Activated gamma-delta T cell (primary cell): ENCODE measurements around the gene KCTD5.
"Not testable (repeated sequence)": the region's sequence is repeated elsewhere in the genome, so short reads cannot be mapped to it uniquely, and the experiment has no call there.

Experiments used
- DNase-seq: peaks from one replicate; lab custom pipeline; 2025; lab: John Stamatoyannopoulos, UW

Gene KCTD5

DNA sequence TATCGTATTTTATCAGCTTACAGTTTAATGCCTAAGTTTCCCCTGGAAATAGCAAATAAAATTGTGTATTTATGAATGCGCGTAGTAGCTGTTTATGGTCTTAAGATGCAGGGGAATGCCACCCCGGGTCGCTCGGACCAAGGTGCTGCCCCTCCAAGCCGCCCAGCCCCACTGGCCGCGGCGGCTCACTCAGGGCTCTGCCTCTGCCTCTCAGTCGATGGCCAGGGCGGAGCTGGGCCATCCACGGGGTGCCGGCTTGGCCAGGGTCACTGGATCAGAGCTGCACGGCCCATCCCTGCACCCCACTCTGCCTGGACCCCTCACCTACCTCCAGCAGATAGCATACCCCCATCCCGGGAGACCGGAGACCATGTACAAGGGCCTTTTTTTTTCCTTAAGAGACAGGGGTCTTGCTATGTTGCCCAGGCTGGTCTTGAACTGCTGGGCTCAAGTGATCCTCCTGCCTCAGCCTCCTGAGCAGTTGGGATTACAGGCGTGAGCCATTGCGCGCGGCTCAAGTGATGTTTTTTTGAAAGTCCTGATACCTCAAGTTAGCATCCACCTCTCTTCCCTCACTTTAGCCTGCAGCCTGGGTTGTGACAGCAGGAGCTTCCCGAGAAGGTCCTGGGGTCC lies 26.7 kb downstream of the KCTD5 start:
- DNase-seq: no peak

DNA sequence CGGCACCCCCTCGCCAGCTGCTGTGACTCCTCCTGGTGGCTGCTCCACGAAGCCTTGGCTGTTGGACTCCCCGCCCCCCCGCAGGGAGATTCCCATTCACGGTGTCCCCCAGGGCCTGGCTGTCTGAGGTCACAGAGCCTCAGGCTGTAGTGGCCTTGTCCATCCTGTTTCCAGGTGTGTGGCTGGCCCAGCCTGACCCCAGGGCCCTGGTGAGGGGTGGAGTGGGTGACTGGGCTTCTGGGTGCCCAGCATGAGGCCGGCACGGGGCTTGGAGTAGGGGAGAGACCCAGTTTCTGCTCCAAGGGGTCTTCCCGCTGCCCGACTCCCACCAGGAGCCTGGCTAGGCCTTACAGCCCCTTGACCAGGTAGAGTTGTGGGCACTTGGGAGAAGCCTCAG lies 27.3 kb downstream of the KCTD5 start:
- DNase-seq: no peak

DNA sequence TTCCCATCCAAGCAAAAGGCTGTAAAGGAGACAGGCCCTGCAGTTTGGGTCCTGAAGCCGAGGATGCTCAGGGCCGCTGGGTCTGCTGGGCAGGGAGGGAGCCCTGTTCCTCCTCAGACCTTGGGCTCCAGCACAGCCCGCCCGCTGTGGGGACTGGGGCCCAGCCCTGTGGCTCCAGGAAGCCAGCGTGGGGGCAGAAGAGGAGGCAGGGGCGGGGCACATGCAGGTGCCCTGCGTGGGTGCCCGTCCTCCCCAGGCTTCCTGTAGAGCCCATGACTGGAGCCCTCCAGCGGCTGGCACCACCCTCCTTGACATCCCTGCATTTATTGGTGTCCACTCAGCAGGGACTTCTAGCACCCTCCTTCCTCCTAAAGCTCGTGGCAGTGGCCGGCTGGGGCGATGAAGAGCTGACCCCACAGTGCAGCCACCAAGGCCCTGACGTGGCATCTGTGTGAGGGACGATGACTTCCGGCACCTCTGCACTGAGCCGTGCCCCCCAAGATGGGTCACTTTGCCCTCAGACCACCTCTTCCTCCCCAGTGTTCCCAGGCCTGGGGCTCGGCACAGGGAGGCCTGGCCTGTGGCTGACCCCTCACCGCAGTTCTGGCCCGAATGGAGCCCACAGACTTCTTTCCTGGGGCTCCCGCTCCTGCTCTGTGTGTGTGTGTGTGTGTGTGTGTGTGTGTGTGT lies 27.8 kb downstream of the KCTD5 start:
- DNase-seq: no peak

DNA sequence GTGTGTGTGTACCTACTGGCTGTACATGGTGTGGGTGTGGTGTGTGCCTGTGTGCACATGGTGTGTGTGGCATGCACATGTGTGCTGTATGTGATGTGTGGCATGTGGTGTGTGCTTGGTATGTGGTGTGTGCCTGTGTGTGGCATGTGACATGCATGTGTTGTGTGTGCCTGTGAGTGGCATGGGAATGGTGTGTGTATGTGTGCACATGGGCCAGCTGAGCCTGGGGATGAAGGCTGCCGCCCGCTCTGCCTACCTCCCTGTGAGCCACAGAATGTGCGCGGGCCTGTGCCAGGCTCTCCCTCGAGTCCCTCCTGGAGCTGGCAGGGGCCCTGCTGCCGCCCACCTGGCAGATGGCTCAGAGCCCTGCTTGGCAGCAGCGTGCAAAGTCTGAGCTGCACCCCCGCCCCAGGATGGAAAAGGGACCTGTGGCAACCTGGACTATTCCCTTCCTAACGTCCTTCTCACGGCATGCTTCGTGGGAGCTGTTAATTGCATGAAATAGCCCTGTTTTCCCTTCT lies 28.4 kb downstream of the KCTD5 start:
- no peak for DNase-seq

DNA sequence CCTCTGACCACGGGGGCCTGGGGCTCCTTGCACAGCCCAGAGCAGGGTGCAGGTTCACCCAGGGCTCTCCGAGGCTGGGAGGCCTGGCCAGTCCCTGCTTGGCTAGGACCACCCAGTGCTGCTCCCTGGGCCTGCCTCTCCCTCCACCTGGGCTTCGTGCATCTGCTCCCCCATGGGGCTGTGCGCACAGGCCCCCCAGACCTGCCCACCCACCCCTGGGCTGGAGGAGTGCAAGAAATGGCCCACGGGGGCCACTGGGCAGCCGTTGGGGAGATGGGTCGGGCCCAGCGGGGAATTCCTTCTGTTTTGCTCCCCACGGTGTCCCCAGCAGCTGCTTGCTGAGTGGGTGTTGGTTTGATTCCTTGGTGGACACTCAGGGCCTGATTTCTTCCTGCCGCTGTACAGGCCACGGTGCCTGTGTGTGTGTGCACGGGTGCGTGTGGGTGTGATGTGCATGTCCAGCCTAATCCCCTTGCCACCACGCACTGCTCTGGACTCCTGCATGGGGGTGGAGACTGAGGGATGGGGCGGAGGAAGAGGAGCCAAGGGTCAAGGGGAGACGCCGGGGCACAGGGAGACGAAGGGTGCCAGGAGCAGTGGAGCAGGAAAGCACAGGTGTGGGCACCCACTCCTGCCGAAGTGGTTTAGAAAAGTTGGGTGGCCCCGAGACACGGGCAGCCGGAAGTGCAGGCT lies 29.2 kb downstream of the KCTD5 start:
- DNase-seq: no peak

DNA sequence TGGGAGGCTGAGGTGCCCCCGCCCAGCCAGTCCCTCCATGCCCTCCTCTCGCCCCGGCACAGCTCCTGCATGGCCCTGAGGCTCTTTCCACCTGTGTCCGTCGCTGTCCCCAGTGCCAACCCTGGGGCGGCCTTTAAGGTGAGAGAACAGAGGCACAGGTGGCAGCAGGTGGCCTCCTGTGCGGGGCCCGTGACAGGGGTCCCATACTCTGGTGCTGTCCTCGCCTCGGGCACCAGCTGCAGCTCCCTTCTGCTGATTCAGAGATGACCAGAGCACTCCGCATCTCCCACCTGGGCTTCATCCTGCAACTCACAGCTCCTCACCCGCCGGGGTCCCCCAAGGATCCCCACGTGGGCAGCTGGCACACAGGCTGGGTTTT lies 29.7 kb downstream of the KCTD5 start:
- no peak for DNase-seq

DNA sequence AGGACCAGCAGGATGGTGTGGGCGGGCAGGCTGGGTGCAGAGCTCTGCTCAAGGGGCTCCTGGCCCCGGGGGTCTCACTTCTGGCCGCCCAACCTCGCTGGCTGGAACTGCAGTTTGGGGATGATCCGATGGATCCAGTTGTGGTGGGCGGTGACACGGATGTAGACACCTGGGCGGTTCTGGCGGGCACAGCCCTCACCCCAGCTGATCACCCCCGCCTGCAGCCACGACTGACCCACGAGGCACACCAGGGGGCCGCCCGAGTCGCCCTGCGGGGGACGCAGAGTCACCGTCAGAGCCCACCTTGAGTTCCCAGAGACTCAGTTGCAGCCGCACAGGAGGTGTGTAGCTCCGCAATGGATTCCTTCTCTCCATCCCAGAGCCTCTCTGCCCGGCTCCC lies 30.2 kb downstream of the KCTD5 start:
- no peak for DNase-seq

DNA sequence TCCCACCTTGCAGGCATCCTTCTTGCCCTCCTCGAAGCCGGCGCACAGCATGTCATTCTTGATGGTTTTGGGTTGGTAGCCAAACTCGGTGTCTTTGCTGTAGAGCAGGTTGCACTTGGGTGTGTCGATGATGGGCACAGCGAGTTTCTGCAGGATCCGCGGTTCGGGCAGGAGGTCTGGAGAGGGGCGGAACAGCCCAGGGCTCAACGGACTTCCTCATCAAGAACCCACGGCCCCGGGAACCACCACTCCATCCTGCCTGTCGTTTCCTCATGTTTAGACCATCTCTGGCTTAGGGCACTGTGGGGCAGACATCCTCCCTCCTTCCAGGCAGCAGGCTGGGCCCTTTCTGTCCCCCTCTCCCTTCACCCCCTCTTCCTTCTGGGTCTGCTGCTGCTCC lies 31.2 kb downstream of the KCTD5 start:
- DNase-seq: no peak

DNA sequence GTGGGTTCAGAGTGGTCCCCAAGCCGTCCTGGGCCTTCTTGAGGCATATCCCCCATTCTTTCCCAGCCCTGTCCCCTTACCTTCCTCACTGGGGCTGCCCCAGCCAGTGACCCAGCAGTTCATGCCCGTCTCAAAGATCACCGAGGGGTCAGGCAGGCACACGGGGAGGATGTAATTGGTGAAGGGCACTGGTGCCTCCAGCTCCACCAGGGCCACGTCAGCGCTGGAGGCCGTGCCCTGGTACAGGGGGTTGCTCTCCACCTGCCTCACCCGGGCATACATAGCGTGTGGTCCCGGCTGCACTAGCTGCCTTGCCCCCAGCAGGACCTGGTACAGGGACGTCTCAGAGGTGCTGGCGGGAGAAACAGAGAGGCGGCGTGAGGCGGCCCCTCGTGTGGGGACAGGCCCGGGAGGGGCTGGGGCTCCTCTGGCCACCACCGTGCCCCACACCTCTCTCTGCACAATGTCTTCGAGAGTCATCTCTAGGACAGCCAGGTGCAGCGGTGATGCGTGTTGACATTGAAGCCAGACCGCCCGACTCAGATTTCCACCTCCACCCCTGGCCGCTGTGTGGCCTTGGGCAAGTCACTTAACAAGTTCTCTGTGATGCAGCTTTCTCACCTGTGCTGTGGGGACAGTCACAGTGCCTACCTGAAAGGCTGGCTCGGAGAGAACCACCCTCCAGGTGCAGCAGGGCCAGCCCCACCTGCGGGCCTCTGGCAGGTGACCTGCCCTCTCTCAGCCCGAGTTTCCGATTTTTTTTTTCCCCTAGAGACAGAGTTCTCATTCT lies 31.9 kb downstream of the KCTD5 start:
- DNase-seq: no peak

DNA sequence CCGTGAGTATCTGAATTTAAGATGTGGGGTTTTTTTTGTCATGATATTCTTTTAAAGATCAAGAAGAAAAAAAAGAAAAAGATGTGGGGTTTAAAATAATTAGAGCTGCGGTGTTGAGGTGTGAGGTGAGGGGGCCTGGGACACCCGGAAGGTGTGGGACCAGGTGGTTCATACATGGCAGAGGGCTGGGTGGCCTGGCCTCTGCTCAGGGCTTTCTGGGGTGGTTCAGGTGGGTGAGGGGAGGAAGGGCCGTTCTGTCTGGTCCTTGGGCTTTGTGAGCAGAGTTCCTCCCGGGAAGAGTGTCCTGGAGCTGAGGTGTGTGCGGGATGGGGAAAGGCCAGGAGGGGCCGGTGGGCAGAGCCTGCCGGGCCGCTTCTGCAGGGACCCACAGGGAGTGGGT lies 32.7 kb downstream of the KCTD5 start:
- no peak for DNase-seq

DNA sequence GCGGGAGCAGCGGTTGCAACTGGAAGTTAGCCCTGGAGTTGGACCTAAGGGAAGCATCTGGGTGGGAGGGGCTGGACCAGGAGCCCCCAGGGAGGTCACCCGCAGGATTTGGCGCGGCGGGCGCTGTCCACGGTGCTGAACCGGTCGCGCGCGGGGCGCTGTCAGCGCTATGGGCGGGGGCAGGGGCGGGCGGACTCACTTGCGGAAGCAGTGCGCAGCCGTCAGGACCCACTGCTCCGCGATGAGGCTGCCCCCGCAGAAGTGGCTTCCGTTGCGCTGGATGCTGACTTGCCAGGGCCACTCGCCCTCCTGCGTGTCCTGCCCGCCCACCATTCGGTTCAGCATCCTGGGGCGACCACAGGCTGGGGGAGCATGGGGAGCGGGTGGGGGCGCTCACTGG lies 33.2 kb downstream of the KCTD5 start:
- DNase-seq: peak; percentile 74

DNA sequence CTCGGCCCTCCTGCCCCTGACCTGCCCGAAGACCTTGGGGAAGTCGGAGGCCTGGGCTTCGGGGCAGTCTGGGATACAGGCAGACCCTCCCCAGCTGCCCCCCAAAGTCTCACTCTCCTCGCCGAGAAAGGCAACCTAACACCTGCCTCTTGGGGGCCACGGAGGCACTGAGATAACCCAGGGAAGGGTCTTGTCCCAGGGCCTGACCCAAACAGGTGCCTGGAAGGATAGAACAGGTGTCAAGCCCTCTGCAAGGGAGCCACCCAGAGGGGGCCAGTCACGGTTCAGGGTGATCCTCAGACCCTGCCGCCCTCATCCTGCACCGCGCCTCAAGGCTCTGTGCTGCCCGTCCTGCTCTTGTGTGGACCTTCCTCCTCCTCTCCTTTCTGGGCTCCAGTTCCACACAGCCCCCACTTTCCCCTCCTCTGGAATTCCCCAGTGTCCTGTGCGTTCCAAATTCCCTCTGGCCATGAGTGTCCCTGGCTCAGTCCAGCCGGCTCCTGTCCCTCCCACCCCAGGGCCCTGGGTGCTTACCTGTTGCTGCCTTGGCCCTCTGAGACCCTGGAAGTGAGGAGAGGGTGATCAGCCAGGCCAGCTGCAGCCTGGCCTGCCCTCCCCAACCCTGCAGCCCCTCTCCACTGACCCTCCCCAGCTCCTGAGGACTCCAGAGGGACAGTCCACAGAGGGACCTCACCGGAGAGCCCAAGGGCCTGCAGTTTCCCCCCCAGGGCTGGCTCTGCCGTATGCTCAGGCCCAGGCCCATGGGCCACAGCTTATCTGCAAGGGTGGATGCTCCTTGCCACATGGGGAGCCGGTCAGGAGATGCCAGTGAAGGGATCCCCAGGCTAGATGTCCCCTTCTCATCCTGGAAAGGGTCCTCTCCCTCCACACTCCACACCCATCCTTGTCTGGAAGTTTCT lies 33.9 kb downstream of the KCTD5 start:
- no peak for DNase-seq

DNA sequence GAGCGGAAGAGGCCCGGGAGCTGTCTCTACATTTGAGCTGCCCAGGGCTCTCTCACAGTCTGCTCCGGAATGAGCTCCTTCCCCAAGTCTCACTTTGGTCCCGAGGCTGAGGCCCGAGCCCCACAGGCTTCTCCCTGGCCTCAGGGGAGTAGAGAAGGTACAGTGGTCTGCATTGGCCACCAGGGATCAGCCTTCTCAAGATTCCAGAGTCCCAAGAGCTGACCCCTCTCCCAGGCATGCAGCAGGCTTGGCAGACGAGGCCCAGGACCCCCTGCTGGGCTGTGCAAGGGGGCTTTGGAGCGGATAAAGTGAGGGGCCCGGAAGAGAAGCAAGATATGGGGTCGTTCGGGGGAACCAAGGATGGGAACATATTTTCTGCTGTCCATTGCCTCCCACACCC lies 34.6 kb downstream of the KCTD5 start:
- no peak for DNase-seq

DNA sequence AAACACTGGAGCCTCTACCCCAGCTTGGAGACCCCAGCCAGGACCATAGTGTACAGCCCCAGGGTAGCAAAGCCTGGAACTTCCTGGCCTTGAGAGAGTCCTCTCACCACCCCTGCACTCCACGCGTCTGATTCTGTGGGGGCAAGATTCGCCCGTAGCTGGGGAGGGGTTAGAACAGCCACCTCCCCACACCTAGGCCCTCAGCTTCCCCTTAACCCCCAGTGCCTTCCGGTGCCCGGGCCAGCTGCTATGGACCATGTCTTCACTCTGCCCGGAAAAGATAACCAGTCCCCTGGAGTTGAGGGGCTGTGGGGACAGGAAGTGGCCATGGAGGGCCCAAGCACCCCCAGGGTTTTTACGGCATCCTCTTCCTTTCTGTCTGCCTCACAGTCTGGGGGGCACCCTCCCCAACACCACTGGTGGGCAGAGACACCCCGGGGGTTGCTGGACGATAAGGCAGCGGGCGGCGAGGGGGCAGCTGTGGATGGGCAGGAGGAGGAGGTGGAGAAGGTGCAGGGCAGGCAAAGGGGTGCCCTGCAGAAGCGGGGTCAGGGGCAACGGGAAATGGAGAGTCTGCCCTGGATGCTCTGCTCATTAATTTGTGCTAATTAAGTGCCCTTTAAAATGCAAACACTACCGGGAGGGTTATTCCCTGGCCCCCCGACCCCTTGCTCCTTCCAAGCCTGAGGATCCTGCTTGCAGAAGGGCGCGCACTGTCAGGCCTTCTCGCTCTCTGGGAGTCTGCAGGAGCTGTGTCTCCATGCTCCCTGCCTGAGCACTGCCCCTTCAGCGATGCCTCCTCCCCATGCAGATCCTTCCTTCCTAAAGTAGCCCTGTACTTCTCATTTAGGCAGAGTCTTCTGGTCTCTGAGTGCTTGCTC lies 35.3 kb downstream of the KCTD5 start:
- no peak for DNase-seq

DNA sequence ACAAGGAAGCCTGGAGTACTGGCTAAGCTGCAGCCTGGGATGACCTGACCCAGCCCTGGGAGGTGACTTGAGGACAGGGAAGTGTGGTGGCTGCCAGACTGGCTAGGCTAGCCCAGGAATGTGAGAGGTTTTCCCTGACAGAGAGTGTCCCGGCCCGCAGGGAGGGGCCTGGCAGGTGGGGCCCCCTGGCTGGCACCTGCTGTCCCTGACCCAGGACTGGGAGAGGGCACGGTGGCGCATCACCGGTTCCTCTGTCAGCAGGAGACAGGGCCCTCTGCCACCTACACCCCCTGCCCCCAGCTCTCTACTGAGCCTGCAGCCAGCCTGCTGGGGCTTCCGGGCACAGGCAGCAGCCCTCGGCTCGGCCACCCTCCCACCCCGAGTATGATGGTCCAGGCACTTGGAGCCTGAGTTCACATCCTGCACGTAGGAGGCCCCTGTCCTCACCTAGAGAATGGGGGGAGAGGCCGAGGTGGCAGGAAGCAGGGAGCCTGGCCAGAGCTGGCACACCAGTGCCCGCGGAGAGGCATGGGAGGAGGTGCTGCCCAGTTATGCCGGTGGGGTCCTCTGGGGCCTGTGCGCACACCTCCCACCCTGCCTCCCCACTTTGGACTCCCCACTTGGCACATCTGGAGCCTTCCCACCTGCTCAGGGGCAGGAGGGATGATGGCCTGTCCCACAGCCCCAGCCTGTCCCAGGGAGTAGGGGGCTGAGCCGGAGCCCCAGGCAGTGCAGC lies 37.2 kb downstream of the KCTD5 start:
- no peak for DNase-seq

DNA sequence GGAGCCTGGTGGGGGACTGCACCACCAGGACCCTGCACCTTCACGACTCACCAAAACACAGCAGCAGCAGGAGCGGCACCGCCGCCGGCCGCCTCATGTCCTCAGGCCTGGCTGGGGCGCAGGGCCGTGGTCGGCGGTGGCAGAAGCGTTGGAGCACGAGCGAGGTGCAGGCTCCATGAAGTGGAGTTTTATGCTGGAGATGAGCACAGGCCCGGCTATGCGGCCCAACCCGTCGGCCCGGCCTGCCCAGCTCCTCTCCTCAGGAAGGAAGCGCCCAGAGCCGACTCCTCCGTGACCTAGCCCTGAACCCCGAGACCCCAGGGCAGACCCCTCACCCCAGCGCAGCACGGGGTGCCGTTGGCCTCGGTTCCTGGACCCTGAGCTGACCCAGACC lies 37.7 kb downstream of the KCTD5 start, which contains the start of gene PRSS27:
PRSS27 (minus strand) TSS at position 161 of the 394 bp plus-strand sequence; CDS start at position 97, 64 bp downstream.
- no peak for DNase-seq

DNA sequence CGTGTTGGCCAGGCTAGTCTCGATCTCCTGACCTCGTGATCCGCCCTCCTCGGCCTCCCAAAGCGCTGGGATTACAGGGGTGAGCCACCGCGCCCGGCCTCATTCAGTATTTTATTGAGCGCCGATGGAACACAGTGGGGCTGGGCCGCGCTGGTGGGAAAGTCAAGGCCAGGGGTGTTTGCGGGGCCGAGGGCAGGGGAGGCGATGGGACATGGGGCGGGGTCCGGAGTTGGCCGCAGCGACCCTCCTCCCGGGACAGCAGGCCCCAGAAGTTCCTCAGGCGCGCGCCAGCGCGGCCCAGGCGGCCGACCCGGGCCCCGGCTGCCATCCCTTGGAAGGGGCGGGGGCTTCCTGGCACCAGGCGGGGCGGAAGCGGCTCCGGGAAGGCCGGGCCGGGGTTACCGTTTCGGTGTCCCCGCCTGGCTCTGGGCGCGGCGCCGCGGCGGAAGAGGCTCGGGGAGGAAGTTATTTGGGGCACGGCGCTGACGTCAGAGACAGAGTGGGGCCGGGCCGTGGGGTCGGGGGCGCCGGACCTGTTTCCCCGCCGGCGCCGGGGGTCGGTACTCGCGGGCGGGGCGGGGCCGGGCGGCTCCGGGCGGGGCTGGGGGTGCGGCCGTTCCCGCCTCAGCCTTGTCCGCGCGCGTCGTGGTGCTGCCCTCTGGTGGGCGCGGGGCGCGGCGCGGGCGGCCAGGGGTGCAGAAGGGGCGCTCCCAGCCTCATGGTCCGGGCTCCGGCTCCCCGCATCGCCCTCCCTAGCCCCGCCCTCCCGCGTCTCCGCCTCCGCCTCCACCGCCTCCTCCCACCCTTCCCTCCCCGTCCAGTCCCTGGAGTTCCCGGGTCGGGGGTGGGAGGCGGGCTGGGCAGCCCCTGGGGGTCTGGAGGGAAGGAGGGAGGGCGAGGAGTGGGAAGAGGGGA lies 38.7 kb downstream of the KCTD5 start:
- DNase-seq: peak; percentile 79

DNA sequence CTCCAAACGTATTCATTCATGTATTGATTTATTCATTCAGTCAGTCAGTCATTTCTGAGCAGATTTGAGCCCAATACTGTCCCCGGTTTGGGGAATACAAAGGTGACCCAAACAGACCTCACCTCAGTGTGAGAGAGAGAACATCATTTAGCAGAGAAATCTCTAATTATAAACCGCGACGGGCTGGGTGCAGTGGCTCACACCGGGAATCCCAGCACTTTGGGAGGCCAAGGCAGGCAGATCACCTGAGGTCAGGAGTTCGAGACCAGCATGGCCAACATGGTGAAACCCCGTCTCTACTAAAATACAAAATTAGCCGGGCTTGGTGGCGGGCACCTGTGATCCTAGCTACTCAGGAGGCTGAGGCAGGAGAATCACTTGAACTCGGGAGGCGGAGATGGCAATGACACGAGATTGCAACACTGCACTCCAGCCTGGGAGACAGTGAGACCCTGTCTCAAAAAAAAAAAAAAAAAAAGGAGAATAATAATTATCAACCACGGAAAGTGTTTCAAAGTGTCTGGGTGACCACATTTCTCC lies 39.4 kb downstream of the KCTD5 start:
- not testable (repeated sequence) for DNase-seq
